ENCODE results near the gene TMEFF2. TPM values are rescaled to one million over a fixed set of nuclear protein-coding genes. Genes with fewer than 3 reads are reported as not detected.

Gene TMEFF2
- total and polyA plus RNA-seq, 2 of the 8 experiments (the other 6 are each of a cell fraction or from before 2014, with no cell fraction given) = 0.91 to 3.7 TPM

DNA sequence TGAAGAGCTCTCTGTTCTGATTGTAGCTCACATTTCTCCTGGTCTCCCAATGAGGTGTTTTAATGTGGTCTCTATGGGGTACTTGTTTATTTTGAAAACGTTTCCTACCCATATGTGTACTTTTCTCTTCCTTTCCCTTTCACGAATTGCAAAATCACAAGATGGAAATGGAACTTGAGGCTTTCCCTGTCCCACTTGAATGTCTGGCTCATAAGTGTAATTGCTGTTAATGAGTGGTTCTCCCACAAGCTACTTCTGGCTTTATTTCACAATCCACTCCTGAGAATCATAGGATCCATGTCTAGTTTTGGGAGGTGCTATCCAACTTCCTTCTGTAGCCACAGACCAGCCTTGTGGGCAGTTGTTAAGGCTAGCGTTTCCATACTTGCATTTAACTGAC is 266.7 kb downstream of the TMEFF2 start:
- 37% methylated on average over 3 of the region's 3 CpGs; no CpG with 5 or more reads in 1 of the 2 experiments for WGBS, 2 experiments (ENCODE audit: extremely low coverage in 1 of 2, insufficient coverage in 1 of 2, insufficient read length in 1 of 2, insufficient replicate concordance in 2 of 2, low coverage in 1 of 2, low lambda C conversion rate in 2 of 2, missing lambda C conversion rate in 1 of 2)
- peak overlapping the region; percentile 23 for H4K5ac ChIP-seq (ENCODE audit: insufficient read length, low read depth, low read length)
- no peak overlapping the region for H3K4ac ChIP-seq (replicated peaks; ENCODE audit: insufficient read length, low read depth, low read length)
- ChIA-PET POLR2A (ENCODE audit: partially characterized antibody) (no interaction called here), CTCF (ENCODE audit: partially characterized antibody) (interaction anchor here (1.0 to 2.0 kb wide), 6 partner anchors 11 to 116 kb away, joined by 3 to 6 read pairs (median 4); no protein-coding TSS in a partner anchor)
- H3K9ac ChIP-seq (replicated peaks in 1 of 4; ENCODE audit: extremely low read depth in 1 of 4, low read depth in 3 of 4, low read length in 3 of 4) = no peak overlapping the region
- no peaks in the 10 kb centered on the region for H4K20me1 ChIP-seq (replicated peaks in 1 of 2; ENCODE audit: control insufficient read depth in 1 of 2, insufficient read depth in 2 of 2, low read length in 2 of 2)
- no peak overlapping the region for H2AK5ac ChIP-seq (ENCODE audit: low read depth, low read length)
- no peak overlapping the region for H4K91ac ChIP-seq (replicated peaks; ENCODE audit: insufficient read length, low read length)
- no peaks in the 10 kb centered on the region for H3K9me3 ChIP-seq (ENCODE audit: insufficient read depth in 2 of 2, low read depth in 1 of 2, low read length in 1 of 2)
- peak overlapping the region; percentile 25; the same call in 1 of the 2 replicates for H3K18ac ChIP-seq (ENCODE audit: extremely low read depth, low read length)
- H3K4me1 ChIP-seq (replicated peaks in 1 of 4; ENCODE audit: control insufficient read depth in 3 of 4, insufficient read depth in 4 of 4, low read length in 3 of 4) = peaks cover 0 to 12% (median 9%) of the 10 kb centered on the region in 4 experiments; a peak in 4 of 7 replicates
- H2BK120ac ChIP-seq (replicated peaks; ENCODE audit: low read depth, low read length) = peak overlapping the region; percentile 18
- DNase-seq (ENCODE audit: low read depth in 1 of 2, low spot score in 2 of 2) (no peak), FAIRE-seq (no peak)
- H2AFZ ChIP-seq (ENCODE audit: low read length) = peak overlapping the region; percentile 93; the same call in 1 of the 2 replicates
- no peak overlapping the region for H2BK15ac ChIP-seq (ENCODE audit: low read length)
- no peak overlapping the region for H4K8ac ChIP-seq (ENCODE audit: extremely low read depth, insufficient read depth, low read length)
- peak overlapping the region; percentile 43 to 63 for H3K4me2 ChIP-seq (ENCODE audit: insufficient read depth in 1 of 2, low read depth in 2 of 2, low read length in 2 of 2)
- peak overlapping the region; percentile 37; the same call in 1 of the 2 replicates for H2BK5ac ChIP-seq (ENCODE audit: low read depth, low read length)
- H3K23me2 ChIP-seq (ENCODE audit: low read depth, low read length) = no peaks in the 10 kb centered on the region
- no peak overlapping the region for H2BK20ac ChIP-seq (ENCODE audit: low read length)
- H3K23ac ChIP-seq (ENCODE audit: insufficient read length) = no peak overlapping the region
- no peak overlapping the region for H3K27ac ChIP-seq (ENCODE audit: low read depth, low read length)
- H3K79me1 ChIP-seq (ENCODE audit: low read depth, low read length) = no peaks in the 10 kb centered on the region
- H3K56ac ChIP-seq (replicated peaks; ENCODE audit: insufficient read length, low read depth, low read length) = no peak overlapping the region
- no peaks in the 10 kb centered on the region for H3K36me3 ChIP-seq (ENCODE audit: control insufficient read depth in 2 of 4, insufficient read depth in 4 of 4, low read length in 3 of 4)
- no peak overlapping the region for H3K14ac ChIP-seq (ENCODE audit: insufficient read length)
- peak overlapping the region in 1 of 4 experiments; percentile 28; a peak in 1 of 8 replicates for H3K4me3 ChIP-seq (ENCODE audit: extremely low read depth in 1 of 4, insufficient read depth in 2 of 4, low read depth in 3 of 4, low read length in 4 of 4)
- no peaks in the 10 kb centered on the region for H3K79me2 ChIP-seq (ENCODE audit: control insufficient read depth in 1 of 2, insufficient read depth in 2 of 2, low read length in 2 of 2)
- H3K27me3 ChIP-seq (replicated peaks in 1 of 4; ENCODE audit: control insufficient read depth in 3 of 4, extremely low read depth in 1 of 4, insufficient read depth in 3 of 4, low read length in 3 of 4) = no peaks in the 10 kb centered on the region
- H2BK12ac ChIP-seq (ENCODE audit: low read depth, low read length) = no peak overlapping the region
- TF ChIP-seq JUND (IDR thresholded peaks at IDR 0.05; ENCODE audit: low read length) (no peak), BRCA1 (IDR thresholded peaks at IDR 0.05; ENCODE audit: low read depth, low read length) (no peak), SIN3A (conservative IDR thresholded peaks at IDR 0.05 in 1 of 2, IDR thresholded peaks at IDR 0.05 in 1 of 2; ENCODE audit: low read depth in 1 of 2, low read length in 2 of 2) (no peak), FOSL1 (IDR thresholded peaks at IDR 0.05; ENCODE audit: insufficient read depth, low read depth, low read length) (no peak), CBX8 (IDR thresholded peaks at IDR 0.05; ENCODE audit: borderline replicate concordance, low read depth, low read length) (no peak), RXRA (IDR thresholded peaks at IDR 0.05; ENCODE audit: insufficient read depth, low read depth, low read length) (no peak), JUN (IDR thresholded peaks at IDR 0.05; ENCODE audit: low read depth, low read length) (no peak), SIRT6 (IDR thresholded peaks at IDR 0.05; ENCODE audit: low read length) (no peak), CREB1 (IDR thresholded peaks at IDR 0.05) (no peak)

Measured in H1 (cell line).